IgD-negative memory B cell (primary cell): ENCODE results near the gene TAGLN2. TPM values are rescaled to one million over a fixed set of nuclear protein-coding genes. Genes with fewer than 3 reads are reported as not detected.
A peak's percentile ranks its signal among the peaks of the same experiment; 100 is the strongest.

Source experiments
- H3K27ac Mint-ChIP-seq, 3 donors: one replicate each; pipeline ENCODE4 v1.8.0; 2020 to 2022; ENCODE audit warnings: mild to moderate bottlenecking in 3 of 3, mixed read lengths in 3 of 3, moderate library complexity in 1 of 3
- H3K27me3 Mint-ChIP-seq: one replicate; pipeline ENCODE4 v1.8.0; 2021; ENCODE audit warnings: mixed read lengths
- H3K36me3 Mint-ChIP-seq: one replicate; pipeline ENCODE4 v1.8.0; 2020; ENCODE audit warnings: mild to moderate bottlenecking, mixed read lengths
- H3K4me1 Mint-ChIP-seq, 3 donors: one replicate each; pipeline ENCODE4 v1.8.0; 2020 to 2022; ENCODE audit warnings: mixed read lengths in 3 of 3, mild to moderate bottlenecking in 1 of 3
- H3K4me3 Mint-ChIP-seq, 4 donors: one replicate each; pipeline ENCODE4 v1.8.0; 2020 to 2022; ENCODE audit warnings: mild to moderate bottlenecking in 4 of 4, mixed read lengths in 4 of 4, moderate library complexity in 3 of 4
- H3K9me3 Mint-ChIP-seq, 3 donors: one replicate each; pipeline ENCODE4 v1.8.0; 2020 to 2021; ENCODE audit warnings: mixed read lengths in 3 of 3, mild to moderate bottlenecking in 1 of 3
- polyA plus RNA-seq: library from polyadenylated mRNA; unstranded; fragments of 300-500 nt; fragmentation: Illumina TruSeq; gene quantifications from one replicate; pipeline ENCODE4 v1.2.3, GENCODE V29; 2021

The TAGLN2 gene
- polyA plus RNA-seq, 1 donor from 2014 or later: 1,399 TPM

GRCh38 chr1:159955456-159955855 lies 30.1 kb upstream of the TAGLN2 start:
- H3K4me1 Mint-ChIP-seq: no peaks in the 10 kb centered on the region
- H3K9me3 Mint-ChIP-seq: no peaks in the 10 kb centered on the region
- no peaks in the 10 kb centered on the region for H3K36me3 Mint-ChIP-seq
- no peak overlapping the region for H3K4me3 Mint-ChIP-seq
- peaks cover 28% of the 10 kb centered on the region for H3K27me3 Mint-ChIP-seq
- H3K27ac Mint-ChIP-seq: no peak overlapping the region

DNA sequence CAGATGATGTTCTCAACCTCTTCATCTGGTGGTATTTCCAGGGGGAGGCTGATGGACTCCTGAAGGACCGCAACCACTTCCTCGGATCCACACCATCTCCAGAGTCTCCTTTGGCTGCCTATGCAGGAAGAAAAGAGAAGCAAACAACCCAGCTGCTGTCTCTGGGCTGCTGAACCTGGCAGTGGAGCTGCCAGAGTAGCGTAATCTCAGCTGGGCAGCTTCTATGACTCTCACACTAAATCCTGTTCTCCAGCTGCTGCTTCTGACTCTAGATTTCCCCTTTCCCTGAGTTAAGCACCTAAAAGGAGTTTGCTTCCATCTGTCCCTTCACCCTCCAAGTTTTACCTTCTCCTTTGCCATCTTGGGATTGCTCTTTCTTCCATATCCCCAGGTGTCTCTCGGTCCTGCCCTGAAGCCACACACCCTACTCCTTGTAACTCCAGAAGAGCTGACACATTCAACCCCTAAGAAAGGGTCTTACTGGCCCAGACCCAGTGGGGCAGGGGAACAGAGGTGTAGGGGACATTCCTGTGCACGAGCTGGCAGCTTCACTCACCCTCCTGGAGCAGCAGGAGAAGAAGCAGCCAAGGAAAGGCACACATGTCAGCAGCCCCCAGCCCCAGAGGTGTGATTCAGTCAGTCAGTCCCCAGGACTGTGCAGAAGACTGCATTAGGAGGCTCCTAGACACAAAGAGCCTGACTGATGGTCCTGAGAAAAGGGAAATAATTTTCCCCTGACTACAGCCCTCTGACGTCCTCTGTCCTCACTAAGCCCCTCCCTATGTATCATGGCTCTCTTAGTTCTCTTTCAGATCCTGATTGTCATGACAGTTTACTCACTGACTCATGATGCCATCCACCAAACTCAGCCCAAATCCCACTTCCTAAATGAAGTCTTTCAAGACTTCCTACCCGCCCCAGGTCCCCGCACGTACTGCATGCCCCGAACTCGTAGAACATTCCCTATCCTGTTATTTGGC lies 28.5 kb upstream of the TAGLN2 start, which contains the start of gene SLAMF9:
Gene SLAMF9, minus strand, starts transcription at position 702 of the 980 bp plus-strand sequence. Its CDS starts 100 bp downstream, at position 602.
- Mint-ChIP-seq H3K36me3 (no peaks in the 10 kb centered on the region), H3K4me1 (no peaks in the 10 kb centered on the region), H3K4me3 (no peak within 1 kb of the TSS), H3K27me3 (peaks cover 25% of the 10 kb centered on the region), H3K27ac (peak within 1 kb of the TSS in 2 of 3 donors; percentile 9 to 50), H3K9me3 (no peaks in the 10 kb centered on the region)

- H3K4me1 Mint-ChIP-seq: no peaks in the 10 kb centered on the region
- peak overlapping the region in 1 of 3 donors; percentile 50 for H3K27ac Mint-ChIP-seq
- no peaks in the 10 kb centered on the region for H3K9me3 Mint-ChIP-seq
- H3K4me3 Mint-ChIP-seq: no peak overlapping the region
- no peaks in the 10 kb centered on the region for H3K36me3 Mint-ChIP-seq
- peaks cover 25% of the 10 kb centered on the region for H3K27me3 Mint-ChIP-seq
These were observed 27.6 kb upstream of the TAGLN2 start for GRCh38 chr1:159952932-159953331.

GRCh38 chr1:159951551-159951950 lies 26.2 kb upstream of the TAGLN2 start:
- Mint-ChIP-seq H3K9me3 (no peaks in the 10 kb centered on the region), H3K27ac (no peak overlapping the region), H3K4me1 (no peaks in the 10 kb centered on the region), H3K4me3 (no peak overlapping the region), H3K36me3 (no peaks in the 10 kb centered on the region), H3K27me3 (peaks cover 25% of the 10 kb centered on the region)

GRCh38 chr1:159951016-159951415 lies 25.7 kb upstream of the TAGLN2 start:
- Mint-ChIP-seq H3K27me3 (peaks cover 27% of the 10 kb centered on the region), H3K27ac (peak overlapping the region in 1 of 3 donors; percentile 77), H3K4me3 (no peak overlapping the region), H3K4me1 (no peaks in the 10 kb centered on the region), H3K36me3 (no peaks in the 10 kb centered on the region), H3K9me3 (no peaks in the 10 kb centered on the region)

DNA sequence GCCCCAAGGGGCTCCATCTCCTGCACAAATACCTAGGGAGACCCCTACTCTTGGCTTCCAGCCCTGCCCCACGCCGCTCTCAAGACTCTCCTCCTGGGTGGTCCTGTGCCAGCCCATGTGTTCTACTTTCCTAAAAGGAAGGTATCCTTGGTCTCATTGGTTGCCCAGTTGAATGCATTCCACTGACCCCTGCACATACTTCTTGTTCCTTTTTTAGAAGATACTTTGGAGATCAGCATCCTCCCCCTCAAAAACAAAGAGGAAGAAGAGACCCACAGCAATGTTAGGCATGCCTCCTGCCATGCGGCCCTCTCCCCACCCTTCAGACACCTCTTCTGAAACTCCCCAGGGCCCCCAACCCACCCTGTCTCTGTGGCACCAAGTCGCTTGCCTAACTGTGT lies 24.7 kb upstream of the TAGLN2 start:
- H3K4me3 Mint-ChIP-seq: no peak overlapping the region
- H3K27me3 Mint-ChIP-seq: peaks cover 36% of the 10 kb centered on the region
- no peaks in the 10 kb centered on the region for H3K36me3 Mint-ChIP-seq
- peaks cover 2 to 4% (median 3%) of the 10 kb centered on the region in 3 donors for H3K4me1 Mint-ChIP-seq
- H3K27ac Mint-ChIP-seq: no peak overlapping the region
- H3K9me3 Mint-ChIP-seq: no peaks in the 10 kb centered on the region

- Mint-ChIP-seq H3K27ac (no peak overlapping the region), H3K27me3 (peaks cover 42% of the 10 kb centered on the region), H3K4me1 (peaks cover 2 to 8% (median 7%) of the 10 kb centered on the region in 3 donors), H3K4me3 (no peak overlapping the region), H3K9me3 (no peaks in the 10 kb centered on the region), H3K36me3 (no peaks in the 10 kb centered on the region)
These were observed 23.8 kb upstream of the TAGLN2 start for GRCh38 chr1:159949123-159949522.

DNA sequence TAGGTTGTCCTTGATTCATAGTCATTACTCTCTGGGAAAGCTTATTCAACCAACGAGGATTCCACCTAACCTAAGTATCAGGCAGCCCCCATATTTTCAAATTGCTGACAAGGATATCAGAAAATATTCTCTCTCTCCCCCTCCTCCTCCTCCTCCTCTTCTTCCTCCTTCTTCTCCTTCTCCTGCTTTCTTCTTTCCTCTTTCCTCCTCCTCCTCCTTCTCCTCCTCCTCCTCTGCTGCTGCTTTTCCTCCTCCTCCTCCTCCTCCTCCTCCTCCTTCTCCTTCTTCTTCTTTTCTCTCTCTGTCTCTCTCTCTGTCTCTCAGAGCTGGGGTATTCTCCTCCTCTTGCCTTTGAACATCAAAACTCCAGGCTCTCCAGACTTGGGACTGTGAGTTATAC lies 22.6 kb upstream of the TAGLN2 start:
- H3K9me3 Mint-ChIP-seq: no peaks in the 10 kb centered on the region
- peak overlapping the region in 1 of 3 donors; percentile 23 for H3K27ac Mint-ChIP-seq

GRCh38 chr1:159946242-159947187 lies 21.2 kb upstream of the TAGLN2 start:
- H3K36me3 Mint-ChIP-seq: no peaks in the 10 kb centered on the region
- H3K4me3 Mint-ChIP-seq: peak overlapping the region in 3 of 4 donors; percentile 16 to 61 (median 61)
- H3K27me3 Mint-ChIP-seq: peaks cover 34% of the 10 kb centered on the region
- H3K27ac Mint-ChIP-seq: no peak overlapping the region
- H3K4me1 Mint-ChIP-seq: peaks cover 2 to 12% (median 10%) of the 10 kb centered on the region in 3 donors
- no peaks in the 10 kb centered on the region for H3K9me3 Mint-ChIP-seq

More for the DNA sequence above, 22.6 kb upstream of the TAGLN2 start:
- Mint-ChIP-seq H3K4me1 (peaks cover 2 to 8% (median 7%) of the 10 kb centered on the region in 3 donors), H3K27me3 (peaks cover 48% of the 10 kb centered on the region), H3K36me3 (no peaks in the 10 kb centered on the region), H3K4me3 (no peak overlapping the region)

DNA sequence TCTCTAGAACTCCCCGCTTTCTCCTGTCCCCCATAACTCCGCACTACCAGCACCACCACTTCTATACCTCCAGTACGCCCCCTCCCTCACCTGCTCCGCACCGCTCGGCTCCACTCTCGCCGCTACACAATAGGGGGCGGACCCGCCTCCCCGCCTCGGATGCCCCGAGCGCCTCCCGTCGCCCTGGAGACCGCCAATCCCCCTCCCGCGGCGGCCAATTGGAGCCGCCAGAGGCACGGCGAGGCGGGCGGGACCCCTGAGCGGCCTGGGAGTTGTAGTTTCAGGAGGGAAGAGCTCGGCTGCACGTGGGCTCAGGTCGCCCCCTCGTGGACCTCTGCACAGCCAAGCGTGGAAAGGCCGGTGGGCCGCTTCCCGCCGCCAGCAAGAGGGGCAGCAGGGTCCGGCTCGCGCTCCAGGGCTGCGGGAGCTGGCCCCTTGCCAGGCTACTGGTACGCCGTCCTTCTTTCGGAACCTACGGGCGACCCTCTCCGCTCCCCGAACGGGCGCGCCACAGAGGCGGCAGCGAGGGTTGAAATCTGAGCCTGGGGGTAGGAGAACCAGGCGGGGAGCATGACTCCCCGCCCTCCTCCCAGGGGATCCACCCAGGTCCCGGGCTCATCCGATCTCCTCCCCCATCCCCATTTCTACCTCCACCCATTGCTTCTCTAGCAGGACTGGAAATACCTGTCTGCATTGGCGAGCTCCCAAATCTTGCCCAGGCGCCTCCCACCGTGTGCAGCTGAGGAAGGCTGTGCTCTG lies 20.4 kb upstream of the TAGLN2 start, which contains the start of gene IGSF9:
Gene IGSF9, minus strand, starts transcription at position 131 of the 759 bp plus-strand sequence. CDS start 2,159 bp downstream, outside the sequence.
- H3K9me3 Mint-ChIP-seq: no peaks in the 10 kb centered on the region
- peaks cover 2 to 12% (median 10%) of the 10 kb centered on the region in 3 donors for H3K4me1 Mint-ChIP-seq
- peak within 1 kb of the TSS in 3 of 4 donors; percentile 16 to 87 (median 71) for H3K4me3 Mint-ChIP-seq
- H3K36me3 Mint-ChIP-seq: no peaks in the 10 kb centered on the region
- no peak within 1 kb of the TSS for H3K27ac Mint-ChIP-seq
- peaks cover 31% of the 10 kb centered on the region for H3K27me3 Mint-ChIP-seq

- Mint-ChIP-seq H3K27me3 (peaks cover 28% of the 10 kb centered on the region), H3K36me3 (no peaks in the 10 kb centered on the region), H3K27ac (no peak overlapping the region), H3K4me1 (peaks cover 2 to 16% (median 10%) of the 10 kb centered on the region in 3 donors), H3K9me3 (no peaks in the 10 kb centered on the region), H3K4me3 (peak overlapping the region in 2 of 4 donors; percentile 71 to 87)
These were observed 19.5 kb upstream of the TAGLN2 start for GRCh38 chr1:159944623-159945455.

- Mint-ChIP-seq H3K36me3 (no peaks in the 10 kb centered on the region), H3K4me1 (peaks cover 2 to 16% (median 11%) of the 10 kb centered on the region in 3 donors), H3K27me3 (peaks cover 28% of the 10 kb centered on the region), H3K27ac (no peak overlapping the region), H3K9me3 (no peaks in the 10 kb centered on the region), H3K4me3 (no peak overlapping the region)
These were observed 18.8 kb upstream of the TAGLN2 start for GRCh38 chr1:159943908-159944622.

DNA sequence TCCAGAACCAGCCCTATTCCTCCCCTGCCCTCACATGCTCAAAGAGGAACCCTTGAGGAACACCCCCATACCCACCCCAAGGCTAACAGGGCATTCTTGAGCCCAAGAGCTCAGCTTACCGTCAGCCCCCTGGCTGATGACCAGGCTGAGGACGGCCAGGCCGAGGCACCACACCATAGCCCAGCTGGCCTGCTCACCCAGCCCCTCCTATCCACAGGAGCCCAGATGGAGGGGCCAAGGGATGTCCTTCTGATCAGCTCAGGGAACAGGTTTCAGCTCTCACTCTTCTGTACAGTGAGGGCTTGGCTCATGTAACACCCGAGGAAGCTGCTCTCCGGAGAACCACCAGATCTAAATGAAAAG lies 18.0 kb upstream of the TAGLN2 start:
- Mint-ChIP-seq H3K9me3 (no peaks in the 10 kb centered on the region), H3K4me3 (peak overlapping the region in 1 of 4 donors; percentile 47), H3K4me1 (peaks cover 10 to 24% (median 14%) of the 10 kb centered on the region in 3 donors), H3K36me3 (no peaks in the 10 kb centered on the region), H3K27ac (no peak overlapping the region), H3K27me3 (peaks cover 28% of the 10 kb centered on the region)
